ENCODE data around the gene ARID5B.

The ARID5B gene

DNA sequence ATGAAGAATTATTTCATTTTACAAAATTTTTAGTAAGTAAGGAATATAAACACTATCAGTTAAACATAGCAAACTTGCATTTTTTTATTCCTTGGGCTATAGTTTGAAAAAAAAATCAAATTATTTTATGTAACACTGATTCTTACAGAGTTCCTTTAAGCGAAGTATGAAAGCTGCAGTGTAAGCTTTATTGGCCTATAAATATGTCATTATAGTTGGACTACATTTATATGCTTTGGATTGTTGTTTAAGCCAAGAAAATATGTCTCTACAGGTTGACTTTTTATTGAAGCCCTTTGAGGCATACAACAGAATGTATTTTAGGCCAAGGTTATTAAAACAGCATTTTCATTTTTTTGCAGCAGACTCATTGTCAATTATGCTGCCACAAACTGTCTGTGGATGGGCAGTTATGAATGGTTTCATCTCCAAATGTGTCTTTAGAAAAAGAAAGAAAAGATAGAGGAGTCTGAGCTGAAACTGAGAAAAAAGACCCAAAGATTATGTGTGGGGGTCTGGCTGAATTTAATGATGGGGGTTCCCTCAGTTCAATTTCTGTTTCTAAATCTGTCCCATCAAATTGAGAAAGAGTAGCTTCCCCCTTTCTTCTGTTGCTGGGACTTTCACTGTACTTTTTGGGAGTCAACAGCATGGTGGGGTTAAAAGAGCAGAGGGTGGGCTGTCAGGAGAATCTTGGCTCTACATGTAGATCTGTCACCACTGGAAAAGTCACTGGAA lies 43.1 kb downstream of the ARID5B start:
- no peak overlapping the region for H3K4me3 ChIP-seq (ENCODE audit: low read length)
- no peak for DNase-seq (ENCODE audit: low read depth)
- TF ChIP-seq, protein P1, sequence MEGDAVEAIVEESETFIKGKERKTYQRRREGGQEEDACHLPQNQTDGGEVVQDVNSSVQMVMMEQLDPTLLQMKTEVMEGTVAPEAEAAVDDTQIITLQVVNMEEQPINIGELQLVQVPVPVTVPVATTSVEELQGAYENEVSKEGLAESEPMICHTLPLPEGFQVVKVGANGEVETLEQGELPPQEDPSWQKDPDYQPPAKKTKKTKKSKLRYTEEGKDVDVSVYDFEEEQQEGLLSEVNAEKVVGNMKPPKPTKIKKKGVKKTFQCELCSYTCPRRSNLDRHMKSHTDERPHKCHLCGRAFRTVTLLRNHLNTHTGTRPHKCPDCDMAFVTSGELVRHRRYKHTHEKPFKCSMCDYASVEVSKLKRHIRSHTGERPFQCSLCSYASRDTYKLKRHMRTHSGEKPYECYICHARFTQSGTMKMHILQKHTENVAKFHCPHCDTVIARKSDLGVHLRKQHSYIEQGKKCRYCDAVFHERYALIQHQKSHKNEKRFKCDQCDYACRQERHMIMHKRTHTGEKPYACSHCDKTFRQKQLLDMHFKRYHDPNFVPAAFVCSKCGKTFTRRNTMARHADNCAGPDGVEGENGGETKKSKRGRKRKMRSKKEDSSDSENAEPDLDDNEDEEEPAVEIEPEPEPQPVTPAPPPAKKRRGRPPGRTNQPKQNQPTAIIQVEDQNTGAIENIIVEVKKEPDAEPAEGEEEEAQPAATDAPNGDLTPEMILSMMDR (conservative IDR thresholded peaks at IDR 0.05; ENCODE audit: low read length) = no peak

DNA sequence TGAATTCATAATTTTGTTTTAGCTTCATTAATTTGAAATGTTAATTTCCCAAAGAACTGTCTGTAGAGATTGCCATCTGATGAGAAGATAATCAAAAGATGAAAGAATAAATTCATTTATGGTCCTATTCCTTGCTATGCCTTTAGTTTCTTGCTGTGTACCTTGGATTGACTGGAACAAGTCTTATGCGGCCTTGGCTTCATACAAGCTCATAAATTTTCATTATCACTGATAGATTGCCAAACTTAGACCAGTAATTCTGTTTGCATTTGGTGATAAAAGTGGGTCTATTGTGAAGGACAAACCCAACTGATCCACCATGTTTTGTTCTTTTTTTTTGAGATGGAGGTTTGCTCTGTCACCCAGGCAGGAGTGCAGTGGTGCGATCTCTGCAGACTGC lies 48.2 kb downstream of the ARID5B start:
- no peak overlapping the region for H3K4me3 ChIP-seq (ENCODE audit: low read length)
- TF ChIP-seq, protein P1 (conservative IDR thresholded peaks at IDR 0.05; ENCODE audit: low read length) = no peak
- DNase-seq (ENCODE audit: low read depth) = no peak

DNA sequence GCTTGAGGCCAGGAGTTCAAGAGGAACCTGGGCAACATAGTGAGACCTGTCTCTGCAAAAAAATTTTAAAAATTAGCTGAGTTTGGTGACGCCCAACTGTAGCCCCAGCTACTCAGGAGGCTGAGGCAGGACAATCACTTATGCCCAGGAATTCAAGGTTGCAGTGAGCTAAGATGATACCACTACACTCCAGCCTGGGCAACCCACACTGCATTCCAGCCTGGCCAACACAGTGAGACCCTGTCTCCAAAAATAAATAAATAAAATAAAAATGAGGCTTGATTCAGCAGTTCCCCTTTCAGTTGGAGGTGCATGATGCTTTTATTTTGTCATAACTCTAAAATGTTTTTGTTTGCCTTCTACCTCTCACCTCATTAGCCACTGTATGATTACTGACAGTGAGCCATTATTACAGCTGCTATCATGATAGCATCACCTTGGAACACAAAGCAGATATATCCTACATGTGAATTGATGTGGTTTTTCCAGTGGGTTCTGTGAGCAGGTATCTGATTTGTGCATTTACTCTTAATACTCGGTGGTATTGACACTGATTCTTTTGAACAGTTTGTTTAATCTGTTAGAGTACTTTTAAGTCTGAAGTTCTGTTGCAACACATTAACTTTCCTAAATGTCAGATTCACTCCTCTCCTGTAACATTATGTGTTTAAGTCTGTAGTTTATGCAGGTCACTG lies 49.1 kb downstream of the ARID5B start:
- H3K4me3 ChIP-seq (ENCODE audit: low read length) = no peak overlapping the region
- no peak for DNase-seq (ENCODE audit: low read depth)
- TF ChIP-seq, protein P1 (conservative IDR thresholded peaks at IDR 0.05; ENCODE audit: low read length) = no peak

DNA sequence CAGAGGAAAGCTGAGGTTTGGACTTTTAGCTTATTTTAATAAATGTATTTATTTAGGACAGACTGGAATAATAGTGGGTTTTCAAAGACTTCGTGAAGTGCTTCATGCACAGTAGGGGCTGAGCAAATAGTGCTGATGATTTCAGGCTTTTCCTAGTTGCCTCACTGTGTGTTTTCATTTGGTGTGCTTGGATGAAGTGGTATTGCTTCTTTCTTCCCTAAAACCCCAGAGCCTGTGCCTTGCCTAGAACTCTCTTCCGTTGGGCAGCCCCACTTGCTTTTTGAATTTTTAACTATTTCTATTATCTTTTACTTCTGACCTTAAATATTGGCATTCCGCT lies 49.6 kb downstream of the ARID5B start:
- no peak overlapping the region for H3K4me3 ChIP-seq (ENCODE audit: low read length)
- TF ChIP-seq, protein P1 (conservative IDR thresholded peaks at IDR 0.05; ENCODE audit: low read length) = no peak
- no peak for DNase-seq (ENCODE audit: low read depth)

DNA sequence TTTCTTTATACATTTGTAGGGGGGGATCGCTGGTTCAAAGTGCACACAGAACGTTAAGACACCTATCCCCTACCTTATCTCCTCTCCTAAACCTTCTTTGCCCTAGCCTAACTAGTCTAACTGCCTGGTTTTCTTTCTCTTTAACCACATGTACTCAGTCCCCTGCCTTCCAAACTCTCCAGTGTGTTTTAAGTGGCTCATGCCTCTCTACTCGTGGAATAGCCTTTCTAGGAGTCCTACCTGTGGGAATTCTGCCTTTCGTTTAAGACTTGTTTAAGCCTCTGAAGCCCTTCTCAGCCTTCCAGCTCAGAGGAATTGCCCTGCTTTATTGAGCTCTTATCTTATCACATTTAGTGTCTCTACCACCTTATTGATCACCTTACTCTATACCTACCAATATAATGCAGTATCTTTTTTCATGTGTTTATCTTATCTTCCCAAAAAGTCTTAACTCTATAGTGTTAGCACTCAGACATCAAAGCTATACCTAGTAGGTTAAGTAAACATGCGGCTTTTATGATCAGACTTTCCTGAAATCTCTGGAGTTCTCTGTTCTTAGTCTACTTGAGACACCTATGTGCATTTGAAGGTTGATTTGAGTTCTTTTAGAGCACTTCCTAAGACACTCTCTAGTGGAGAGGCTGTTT lies 50.7 kb downstream of the ARID5B start:
- TF ChIP-seq, protein P1 (conservative IDR thresholded peaks at IDR 0.05; ENCODE audit: low read length) = no peak
- DNase-seq (ENCODE audit: low read depth) = no peak

DNA sequence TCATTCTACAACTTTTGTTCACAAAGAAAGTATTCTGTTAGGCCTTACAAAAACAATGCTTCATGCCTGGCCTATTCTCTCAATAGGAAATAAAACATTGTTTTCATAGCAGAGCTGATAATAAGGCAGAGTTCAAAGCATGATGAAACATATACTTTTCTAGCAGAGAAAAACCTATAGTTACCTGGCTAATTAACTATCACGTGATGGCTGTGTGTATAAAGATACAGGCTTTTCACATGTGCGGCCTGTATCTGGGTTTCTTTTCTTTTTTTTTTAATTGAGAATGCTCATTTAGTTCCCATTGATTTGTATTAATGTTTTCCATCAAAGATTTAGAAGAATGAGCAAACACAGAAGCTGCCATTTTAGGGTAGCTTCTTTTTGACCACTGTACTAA lies 51.7 kb downstream of the ARID5B start:
- no peak for DNase-seq (ENCODE audit: low read depth)
- TF ChIP-seq, protein P1 (conservative IDR thresholded peaks at IDR 0.05; ENCODE audit: low read length) = no peak
- H3K4me3 ChIP-seq (ENCODE audit: low read length) = no peak overlapping the region

More for the DNA sequence above, 50.7 kb downstream of the ARID5B start:
- no peak overlapping the region for H3K4me3 ChIP-seq (ENCODE audit: low read length)
